Stimulated activated CD8-positive, alpha-beta memory T cell treated with anti-CD3 and anti-CD28 coated beads, Interleukin-15, amount 100 ng/mL, for 48 hours (primary cell): Measurements from ENCODE around the gene SH2D4B.

Experiments used
- DNase-seq, 2 donors: peaks; one replicate each; pipeline ENCODE4 v3.0.0-alpha.2; 2020; ENCODE audit warnings: low read depth in 2 of 2

SH2D4B gene

GRCh38 chr10:80589726-80590373 lies 52.1 kb downstream of the SH2D4B start:
- no peak for DNase-seq

GRCh38 chr10:80590585-80591125 lies 53.0 kb downstream of the SH2D4B start:
- DNase-seq, result no peak

GRCh38 chr10:80596391-80597257 lies 58.9 kb downstream of the SH2D4B start:
- no peak for DNase-seq

- no peak for DNase-seq
Observed at GRCh38 chr10:80598084-80598798, 60.5 kb downstream of the SH2D4B start.

- no peak for DNase-seq
Observed at GRCh38 chr10:80598951-80599350, 61.2 kb downstream of the SH2D4B start.

- DNase-seq, result peak; percentile 10 to 14
Observed at GRCh38 chr10:80599424-80599847, 61.7 kb downstream of the SH2D4B start.

- no peak for DNase-seq
Observed at GRCh38 chr10:80600256-80600655, 62.6 kb downstream of the SH2D4B start.

GRCh38 chr10:80602881-80603280 lies 65.2 kb downstream of the SH2D4B start:
- no peak for DNase-seq

- no peak for DNase-seq
Observed at GRCh38 chr10:80603516-80603915, 65.8 kb downstream of the SH2D4B start.

GRCh38 chr10:80608706-80609105 lies 71.0 kb downstream of the SH2D4B start:
- DNase-seq, result no peak

- DNase-seq, result no peak
Observed at GRCh38 chr10:80609331-80609730, 71.6 kb downstream of the SH2D4B start.

- DNase-seq, result no peak
Observed at GRCh38 chr10:80611481-80612185, 73.9 kb downstream of the SH2D4B start.

GRCh38 chr10:80612261-80612660 lies 74.6 kb downstream of the SH2D4B start:
- DNase-seq, result no peak

- no peak for DNase-seq
Observed at GRCh38 chr10:80613466-80614170, 75.9 kb downstream of the SH2D4B start.

GRCh38 chr10:80614576-80615416 lies 77.1 kb downstream of the SH2D4B start:
- DNase-seq, result no peak

GRCh38 chr10:80617807-80618206 lies 80.1 kb downstream of the SH2D4B start:
- no peak for DNase-seq

- DNase-seq, result no peak
Observed at GRCh38 chr10:80619036-80619435, 81.3 kb downstream of the SH2D4B start.

- DNase-seq, result no peak
Observed at GRCh38 chr10:80622153-80622552, 84.5 kb downstream of the SH2D4B start.

- no peak for DNase-seq
Observed at GRCh38 chr10:80630324-80630723, 92.6 kb downstream of the SH2D4B start.

GRCh38 chr10:80632742-80633141 lies 95.0 kb downstream of the SH2D4B start:
- no peak for DNase-seq
